Breast epithelium (tissue), 3 donors: Measurements from ENCODE around the gene LRFN4.

ENCODE experiments used
- CTCF ChIP-seq, 3 donors: fragments of 450-650 bp; IDR thresholded peaks; one replicate each; pipeline ENCODE4 v1.5.1; 2016 to 2017; ENCODE audit warnings: antibody characterized with exemption in 3 of 3, mild to moderate bottlenecking in 3 of 3, moderate library complexity in 3 of 3
- POLR2A ChIP-seq: fragments of 450-650 bp; IDR thresholded peaks from one replicate; pipeline ENCODE4 v1.6.1; 2016; ENCODE audit warnings: antibody characterized with exemption, mild to moderate bottlenecking, moderate library complexity
- POLR2AphosphoS5 ChIP-seq, 3 donors: sonication (generic); formaldehyde crosslinking; IDR thresholded peaks; one replicate each; pipeline ENCODE4 v1.6.1; 2017; ENCODE audit warnings: antibody characterized with exemption in 3 of 3

- TF ChIP-seq POLR2AphosphoS5 (IDR thresholded peaks at IDR 0.05) (no peak), CTCF (IDR thresholded peaks at IDR 0.05) (no peak), POLR2A (no peak)
These were observed 21.0 kb upstream of the LRFN4 start for GRCh38 chr11:66835768-66836405.
